Kidney (tissue), 14 donors: Measurements from ENCODE around the gene KASH5. TPM values are rescaled to one million over a fixed set of nuclear protein-coding genes. Genes with fewer than 3 reads are reported as not detected.

ENCODE experiments used
- DNase-seq, 5 donors: peaks; one replicate each; pipeline ENCODE4 v3.0.0-alpha.2; 2013 to 2020
- FAIRE-seq: peaks from 2 replicates; lab custom pipeline; 2012; peaks lifted over from hg19 to GRCh38; lab: Jason Lieb, UNC
- H3K27ac ChIP-seq, 2 donors: one replicate each; pipeline ENCODE4 v1.7.0; 2013; ENCODE audit warnings: low read depth in 2 of 2, low read length in 2 of 2, inconsistent platforms in 1 of 2
- H3K27me3 ChIP-seq: one replicate; pipeline ENCODE4 v1.7.1; 2013; ENCODE audit warnings: low read length, inconsistent platforms; ENCODE audit not compliant: control insufficient read depth, insufficient read depth
- H3K36me3 ChIP-seq, 3 donors: one replicate each; pipeline versions ENCODE4 v1.7.0 to v1.7.1; 2013; ENCODE audit warnings: low read length in 3 of 3, control low read depth in 1 of 3, inconsistent platforms in 1 of 3; ENCODE audit not compliant: insufficient read depth in 3 of 3, control insufficient read depth in 2 of 3
- H3K4me1 ChIP-seq, 3 donors: one replicate each; pipeline versions ENCODE4 v1.7.0 to v1.7.1; 2013; ENCODE audit warnings: low read length in 3 of 3, inconsistent platforms in 1 of 3, low read depth in 1 of 3; ENCODE audit not compliant: control insufficient read depth in 2 of 3, insufficient read depth in 2 of 3
- H3K4me3 ChIP-seq, 3 donors: one replicate each; pipeline versions ENCODE4 v1.7.0 to v1.8.1; 2013; ENCODE audit warnings: low read length in 3 of 3, control low read depth in 1 of 3, inconsistent platforms in 1 of 3
- H3K9ac ChIP-seq, 3 donors: one replicate each; pipeline versions ENCODE4 v1.7.0 to v1.7.1; 2013; ENCODE audit warnings: low read length in 3 of 3, control low read depth in 1 of 3, inconsistent platforms in 1 of 3
- H3K9me3 ChIP-seq, 3 donors: one replicate each; pipeline versions ENCODE4 v1.7.0 to v1.7.1; 2013; ENCODE audit warnings: low read length in 3 of 3, control low read depth in 1 of 3, inconsistent platforms in 1 of 3; ENCODE audit not compliant: control insufficient read depth in 2 of 3, insufficient read depth in 1 of 3
- CTCF ChIP-seq: IDR thresholded peaks from 3 replicates; pipeline ENCODE4 v1.5.1; 2012; ENCODE audit warnings: mild to moderate bottlenecking, moderate library complexity, borderline replicate concordance; ENCODE audit not compliant: insufficient read depth; ENCODE audit errors: extremely low read depth
- intact Hi-C: fragments of 100-400 bp; cut with DNase I; formaldehyde crosslinking; loops from one replicate; pipeline ENCODE4 v1.11.1; 2022
- polyA plus RNA-seq: library from polyadenylated mRNA; stranded (reverse); fragments of 350-450 nt; fragmentation: Illumina TruSeq; extraction: RNeasy Lipid Tissue Mini Kit (QIAGEN cat#74804); gene quantifications from one replicate; pipeline ENCODE4 v1.2.3, GENCODE V29; 2014; ENCODE audit warnings: low read depth, low replicate concordance; ENCODE audit not compliant: insufficient read depth
- total RNA-seq: library from RNA; stranded (reverse); fragmentation: NEBNext Ultra II Directional; extraction: Animal tissue kit (Norgen Biotek cat#: 25700); gene quantifications from one replicate; pipeline ENCODE4 v1.2.1, GENCODE V29; 2021
- donor health status: control.
- donor health status: control.
- donor health status: control.
- donor health status: control.
- donor health status: control.
- donor health status: DM: yes; HTN: yes; CAD: no.
- donor health status: Normal renal cell carcinoma (clear cell type).

Gene KASH5
- total and polyA plus RNA-seq, 2 donors from 2014 or later: not detected

GRCh38 chr19:49403404-49404187 lies 15.5 kb downstream of the KASH5 start:
- no peaks in the 10 kb centered on the region for H3K4me1 ChIP-seq
- no peak for FAIRE-seq
- intact Hi-C loops: no loop called here

GRCh38 chr19:49407079-49407478 lies 19.0 kb downstream of the KASH5 start:
- H3K27me3 ChIP-seq: no peaks in the 10 kb centered on the region
- TF ChIP-seq CTCF: no peak

More at GRCh38 chr19:49403404-49404187, 15.5 kb downstream of the KASH5 start:
- peak in 3 of 5 donors; percentile 73 to 90 (median 74) for DNase-seq
- no peak for TF ChIP-seq CTCF
- H3K4me3 ChIP-seq: no peak overlapping the region
- H3K9me3 ChIP-seq: no peaks in the 10 kb centered on the region
- no peaks in the 10 kb centered on the region for H3K27me3 ChIP-seq
- no peak overlapping the region for H3K9ac ChIP-seq
- H3K36me3 ChIP-seq: no peaks in the 10 kb centered on the region
- no peak overlapping the region for H3K27ac ChIP-seq

GRCh38 chr19:49407482-49408015 lies 19.5 kb downstream of the KASH5 start:
- Histone ChIP-seq H3K36me3 (no peaks in the 10 kb centered on the region), H3K9ac (no peak overlapping the region), H3K4me3 (no peak overlapping the region), H3K9me3 (no peaks in the 10 kb centered on the region), H3K27me3 (no peaks in the 10 kb centered on the region), H3K4me1 (no peaks in the 10 kb centered on the region), H3K27ac (no peak overlapping the region)
- no peak for TF ChIP-seq CTCF
- no peak for FAIRE-seq
- no peak for DNase-seq
- intact Hi-C loops: no loop called here

More at GRCh38 chr19:49407079-49407478, 19.0 kb downstream of the KASH5 start:
- no peak overlapping the region for H3K9ac ChIP-seq
- FAIRE-seq: no peak
- H3K36me3 ChIP-seq: no peaks in the 10 kb centered on the region
- DNase-seq: no peak
- intact Hi-C loops: no loop called here
- H3K27ac ChIP-seq: no peak overlapping the region
- H3K9me3 ChIP-seq: no peaks in the 10 kb centered on the region
- no peaks in the 10 kb centered on the region for H3K4me1 ChIP-seq
- H3K4me3 ChIP-seq: no peak overlapping the region
